Chondrocyte (in vitro differentiated cells): Measurements from ENCODE around the gene DBET. TPM values are rescaled to one million over a fixed set of nuclear protein-coding genes. Genes with fewer than 3 reads are reported as not detected.
"Not testable (repeated sequence)": the region's sequence is repeated elsewhere in the genome, so short reads cannot be mapped to it uniquely, and the experiment has no call there.

Experiments
- DNase-seq: peaks from one replicate; pipeline ENCODE4 v3.0.0; 2021; ENCODE audit warnings: mixed read lengths, low spot score
- H3K27ac Mint-ChIP-seq: one replicate; pipeline ENCODE4 v1.8.0; 2021; ENCODE audit warnings: mild to moderate bottlenecking, moderate library complexity, mixed read lengths; ENCODE audit not compliant: unreplicated experiment
- H3K27me3 Mint-ChIP-seq: 2 replicates; pipeline ENCODE4 v1.8.0; 2021; ENCODE audit warnings: low read depth, mixed read lengths
- H3K36me3 Mint-ChIP-seq: 2 replicates; pipeline ENCODE4 v1.8.0; 2021; ENCODE audit warnings: low read depth, mixed read lengths
- H3K4me1 Mint-ChIP-seq: 2 replicates; pipeline ENCODE4 v1.8.0; 2021; ENCODE audit warnings: low read depth, mild to moderate bottlenecking, mixed read lengths
- H3K4me3 Mint-ChIP-seq: one replicate; pipeline ENCODE4 v1.8.0; 2021; ENCODE audit warnings: mild to moderate bottlenecking, moderate library complexity, mixed read lengths; ENCODE audit not compliant: unreplicated experiment
- H3K9me3 Mint-ChIP-seq: 2 replicates; pipeline ENCODE4 v1.8.0; 2021; ENCODE audit warnings: low read depth, mixed read lengths
- CTCF ChIP-seq: fragments of 200-600 bp; sonication (generic); IDR thresholded peaks from 2 replicates; pipeline ENCODE4 v1.5.0; 2021; ENCODE audit warnings: antibody characterized with exemption, mild to moderate bottlenecking, moderate library complexity
- total RNA-seq: library from RNA; stranded (reverse); gene quantifications from 3 replicates; pipeline ENCODE4 v1.2.1, GENCODE V29; 2021

The DBET gene
- total RNA-seq, 1 donor from 2014 or later, result not detected

DNA sequence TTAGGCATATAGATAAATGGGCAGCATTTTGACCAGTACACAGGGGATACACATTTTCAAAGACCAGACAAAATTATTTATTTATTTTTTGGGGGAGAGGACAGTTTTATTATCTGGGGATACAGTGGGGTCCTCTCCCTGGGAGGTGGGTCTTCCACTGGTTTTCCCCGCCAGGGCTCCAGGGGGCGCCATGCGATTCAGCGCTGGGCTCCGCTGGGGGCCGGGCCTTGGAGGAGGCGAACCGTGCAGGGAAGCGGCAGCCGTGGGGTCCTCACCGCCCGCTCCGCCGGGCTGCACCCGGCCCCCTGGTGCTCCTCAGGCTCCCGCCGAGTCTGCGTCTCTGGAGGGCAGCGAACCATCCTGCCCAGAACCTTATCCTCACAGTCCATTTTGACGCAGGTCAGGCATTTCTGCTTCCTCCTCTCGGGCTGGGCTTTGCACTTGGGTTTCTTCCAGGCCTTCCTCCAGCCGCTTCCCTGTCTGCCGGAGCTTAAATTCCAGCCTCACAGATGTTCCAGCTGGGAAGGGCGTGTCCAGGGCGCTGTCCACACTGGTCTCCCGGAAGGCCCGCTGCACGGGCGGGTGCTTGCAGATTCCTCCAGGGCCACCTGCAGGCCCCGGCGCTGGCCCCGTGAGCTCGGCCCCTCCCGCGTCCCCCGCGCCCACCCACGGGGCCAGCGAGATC lies 26.5 kb upstream of the DBET start:
- DNase-seq, H3K4me1 Mint-ChIP-seq, H3K27ac Mint-ChIP-seq, H3K4me3 Mint-ChIP-seq, H3K27me3 Mint-ChIP-seq, H3K36me3 Mint-ChIP-seq, H3K9me3 Mint-ChIP-seq: not testable (repeated sequence)

- not testable (repeated sequence) for H3K4me1 Mint-ChIP-seq, H3K36me3 Mint-ChIP-seq, H3K27ac Mint-ChIP-seq, H3K27me3 Mint-ChIP-seq, H3K9me3 Mint-ChIP-seq, DNase-seq, H3K4me3 Mint-ChIP-seq
These were observed 23.4 kb upstream of the DBET start for GRCh38 chr4:190040873-190041272.

DNA sequence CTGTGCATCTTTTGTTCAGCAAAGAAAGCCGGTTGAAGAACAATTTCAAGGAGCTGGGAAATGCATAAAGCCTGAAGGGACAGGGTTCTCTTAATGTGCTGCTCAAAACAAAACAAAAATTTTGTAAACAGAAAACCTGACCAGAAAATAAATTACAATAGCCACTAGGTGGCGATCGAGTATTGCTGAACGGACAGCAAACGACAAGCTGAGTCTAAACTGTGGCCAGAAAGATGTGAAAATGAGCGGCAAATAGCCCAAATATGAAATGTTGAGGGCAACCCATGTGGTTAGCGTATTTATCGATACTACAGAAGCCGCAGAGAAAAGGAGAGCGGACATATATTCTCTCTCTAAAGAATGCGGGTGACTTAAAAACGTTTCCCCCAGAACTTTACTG lies 16.7 kb upstream of the DBET start:
- not testable (repeated sequence) for H3K4me3 Mint-ChIP-seq, H3K9me3 Mint-ChIP-seq, H3K4me1 Mint-ChIP-seq, DNase-seq, H3K27ac Mint-ChIP-seq, H3K36me3 Mint-ChIP-seq, H3K27me3 Mint-ChIP-seq
- TF ChIP-seq CTCF, result peak; percentile 11

DNA sequence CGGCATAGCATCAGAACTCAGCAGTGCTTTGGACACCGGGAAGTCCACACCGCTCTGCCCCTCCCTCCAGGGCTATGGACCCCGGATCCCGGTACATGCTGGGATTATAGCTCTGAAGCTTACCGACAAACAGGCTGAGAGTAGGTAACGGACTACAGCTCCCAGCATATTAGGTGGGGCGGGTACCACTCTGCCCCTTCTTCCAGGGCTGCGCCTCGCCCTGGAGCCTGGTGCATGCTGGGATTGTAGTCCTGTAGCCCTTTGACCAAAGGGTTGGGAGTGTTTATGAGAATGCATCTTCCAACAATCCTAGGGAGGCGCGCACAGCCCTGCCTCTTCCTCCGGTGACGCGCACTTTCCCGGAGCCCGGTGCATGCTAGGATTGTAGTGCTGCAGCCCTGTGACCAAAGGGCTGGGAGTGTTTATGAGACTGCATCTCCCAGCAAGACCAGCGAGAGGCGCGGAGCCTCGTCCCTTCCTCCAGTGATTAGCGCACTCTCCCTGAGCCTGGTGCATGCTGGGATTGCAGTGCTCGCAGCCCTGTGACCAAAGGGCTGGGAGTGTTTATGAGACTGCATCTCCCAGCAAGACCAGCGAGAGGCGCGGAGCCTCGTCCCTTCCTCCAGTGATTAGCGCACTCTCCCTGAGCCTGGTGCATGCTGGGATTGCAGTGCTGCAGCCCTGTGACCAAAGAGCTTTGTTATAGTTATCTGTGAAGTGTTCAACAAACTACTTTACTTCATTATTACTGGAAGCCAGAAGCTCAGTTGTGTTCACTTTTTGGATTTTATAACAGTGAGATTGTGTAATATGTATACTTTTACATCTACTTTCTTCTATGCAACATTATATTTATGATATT lies 14.7 kb upstream of the DBET start:
- not testable (repeated sequence) for H3K4me3 Mint-ChIP-seq, DNase-seq, H3K9me3 Mint-ChIP-seq, H3K4me1 Mint-ChIP-seq, H3K27ac Mint-ChIP-seq, H3K36me3 Mint-ChIP-seq, H3K27me3 Mint-ChIP-seq

GRCh38 chr4:190058997-190059396 lies 5.3 kb upstream of the DBET start:
- H3K27ac Mint-ChIP-seq, H3K9me3 Mint-ChIP-seq, H3K4me3 Mint-ChIP-seq, H3K27me3 Mint-ChIP-seq, H3K4me1 Mint-ChIP-seq, H3K36me3 Mint-ChIP-seq, DNase-seq: not testable (repeated sequence)

GRCh38 chr4:190064805-190065204 lies 503 bp downstream of the DBET start:
- H3K4me3 Mint-ChIP-seq, DNase-seq, H3K27me3 Mint-ChIP-seq, H3K9me3 Mint-ChIP-seq, H3K36me3 Mint-ChIP-seq, H3K4me1 Mint-ChIP-seq: not testable (repeated sequence)
- peak overlapping the region; percentile 60 for H3K27ac Mint-ChIP-seq

DNA sequence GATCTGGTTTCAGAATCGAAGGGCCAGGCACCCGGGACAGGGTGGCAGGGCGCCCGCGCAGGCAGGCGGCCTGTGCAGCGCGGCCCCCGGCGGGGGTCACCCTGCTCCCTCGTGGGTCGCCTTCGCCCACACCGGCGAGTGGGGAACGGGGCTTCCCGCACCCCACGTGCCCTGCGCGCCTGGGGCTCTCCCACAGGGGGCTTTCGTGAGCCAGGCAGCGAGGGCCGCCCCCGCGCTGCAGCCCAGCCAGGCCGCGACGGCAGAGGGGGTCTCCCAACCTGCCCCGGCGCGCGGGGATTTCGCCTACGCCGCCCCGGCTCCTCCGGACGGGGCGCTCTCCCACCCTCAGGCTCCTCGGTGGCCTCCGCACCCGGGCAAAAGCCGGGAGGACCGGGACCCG lies 4.0 kb downstream of the DBET start:
- H3K4me1 Mint-ChIP-seq, H3K4me3 Mint-ChIP-seq, H3K27ac Mint-ChIP-seq, H3K36me3 Mint-ChIP-seq, H3K27me3 Mint-ChIP-seq, H3K9me3 Mint-ChIP-seq: not testable (repeated sequence)
- DNase-seq, result peak; percentile 96

- not testable (repeated sequence) for H3K9me3 Mint-ChIP-seq, H3K27me3 Mint-ChIP-seq, DNase-seq
These were observed 28.8 kb downstream of the DBET start for GRCh38 chr4:190093052-190093451.

DNA sequence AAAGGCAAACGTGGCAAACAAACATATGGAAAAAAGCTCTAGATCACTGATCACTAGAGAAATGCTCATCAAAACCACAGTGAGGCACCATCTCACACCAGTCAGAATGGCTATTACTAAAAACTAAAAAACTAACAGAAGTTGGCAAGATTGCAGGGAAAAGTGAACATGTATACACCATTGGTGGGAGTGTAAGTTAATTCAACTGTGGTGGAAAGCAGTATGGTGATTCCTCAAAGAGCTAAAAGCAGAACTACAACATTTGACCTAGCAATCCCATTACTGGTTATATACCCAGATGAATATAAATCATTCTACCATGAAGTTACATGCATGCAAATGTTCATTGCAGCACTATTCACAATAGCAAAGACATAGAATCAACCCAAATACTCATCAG lies 29.7 kb downstream of the DBET start:
- not testable (repeated sequence) for DNase-seq, H3K4me1 Mint-ChIP-seq, H3K27me3 Mint-ChIP-seq, H3K27ac Mint-ChIP-seq, H3K9me3 Mint-ChIP-seq, H3K4me3 Mint-ChIP-seq, H3K36me3 Mint-ChIP-seq

More at GRCh38 chr4:190093052-190093451, 28.8 kb downstream of the DBET start:
- not testable (repeated sequence) for H3K27ac Mint-ChIP-seq, H3K4me1 Mint-ChIP-seq, H3K4me3 Mint-ChIP-seq, H3K36me3 Mint-ChIP-seq

DNA sequence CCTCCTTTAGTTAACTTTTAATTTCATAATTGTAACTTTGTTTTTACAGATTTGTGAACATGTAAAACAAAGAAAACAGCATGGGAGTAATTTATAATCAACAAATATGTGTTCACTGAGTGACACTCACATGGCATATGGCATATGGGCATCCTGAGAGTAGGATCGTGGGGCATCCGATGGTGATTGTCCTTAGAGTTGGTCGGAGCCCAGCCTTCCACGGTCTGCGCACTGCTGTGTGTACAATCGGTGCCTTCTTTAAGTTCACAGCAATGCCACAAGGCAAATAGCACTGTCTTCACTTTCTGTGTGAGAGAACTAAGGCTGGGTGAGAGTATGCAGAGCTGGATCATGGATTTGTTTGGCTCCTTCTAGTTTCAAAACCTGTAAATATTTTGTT lies 31.0 kb downstream of the DBET start:
- not testable (repeated sequence) for H3K9me3 Mint-ChIP-seq, H3K27ac Mint-ChIP-seq, H3K27me3 Mint-ChIP-seq, H3K36me3 Mint-ChIP-seq, DNase-seq, H3K4me1 Mint-ChIP-seq, H3K4me3 Mint-ChIP-seq

DNA sequence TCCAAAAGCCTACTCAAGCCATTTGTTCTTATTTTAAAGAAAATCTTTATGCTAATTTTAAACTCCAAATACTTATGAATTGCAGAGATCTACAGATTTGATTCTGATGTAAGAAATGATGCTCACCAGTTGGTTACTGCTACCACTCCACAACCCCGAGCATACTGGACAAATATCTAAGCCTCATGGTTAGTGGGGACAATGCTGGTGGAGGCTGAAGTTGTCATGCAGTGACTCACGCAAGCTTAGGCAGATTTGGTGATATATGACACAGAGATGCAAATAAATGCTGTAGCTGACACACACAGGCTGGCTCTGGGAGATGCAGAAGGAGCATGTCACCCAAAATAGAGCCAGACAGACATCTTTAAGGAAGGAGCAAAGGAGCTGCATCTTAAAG lies 35.3 kb downstream of the DBET start:
- not testable (repeated sequence) for H3K27ac Mint-ChIP-seq, H3K27me3 Mint-ChIP-seq, DNase-seq, H3K4me3 Mint-ChIP-seq, H3K9me3 Mint-ChIP-seq, H3K4me1 Mint-ChIP-seq, H3K36me3 Mint-ChIP-seq

DNA sequence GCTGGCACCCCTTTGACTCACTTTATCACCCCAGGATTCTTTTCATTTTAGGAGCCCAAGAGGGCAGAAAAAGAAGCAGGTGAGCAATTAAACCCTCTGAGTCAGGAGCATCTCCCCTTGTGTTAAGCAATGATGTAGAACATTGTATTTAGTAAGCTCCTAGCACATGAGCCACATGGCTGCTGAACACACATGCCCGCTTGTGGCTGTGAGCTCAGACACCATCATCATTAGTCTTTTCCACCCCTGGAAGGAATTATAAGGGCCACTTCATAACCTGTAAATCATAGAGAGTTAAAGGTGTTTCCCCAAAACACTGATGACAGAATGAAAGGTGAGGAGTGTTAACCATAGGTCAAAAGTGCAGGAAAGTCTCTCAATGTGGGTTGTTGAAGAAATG lies 37.2 kb downstream of the DBET start:
- not testable (repeated sequence) for DNase-seq, H3K36me3 Mint-ChIP-seq, H3K9me3 Mint-ChIP-seq, H3K27ac Mint-ChIP-seq, H3K4me1 Mint-ChIP-seq, H3K27me3 Mint-ChIP-seq, H3K4me3 Mint-ChIP-seq
